Naive thymus-derived CD8-positive, alpha-beta T cell (primary cell): ENCODE measurements around the gene EMID1. TPM values are rescaled to one million over a fixed set of nuclear protein-coding genes. Genes with fewer than 3 reads are reported as not detected.
"Not testable (repeated sequence)": the region's sequence is repeated elsewhere in the genome, so short reads cannot be mapped to it uniquely, and the experiment has no call there.

Experiments
- ATAC-seq, 2 donors: fragments of 150-1000 bp; cut with Tn5 transposase in 1 of 2; sonication (Bioruptor Pico), chemical (Tn5 transposase) in 1 of 2; 1 replicate in 1 of 2; 2 replicates in 1 of 2; pipeline ENCODE4 v1.10.0; 2021; ENCODE audit warnings: mild to moderate bottlenecking in 2 of 2, moderate library complexity in 2 of 2
- POLR2A ChIA-PET: fragments of 350-600 bp; sonication (Branson Sonifier 250); formaldehyde crosslinking; loops from one replicate; lab custom pipeline; 2021; ENCODE audit warnings: antibody characterized with exemption; lab: Charles Lee
- DNase-seq, 10 donors: peaks; one replicate each; pipeline versions ENCODE4 v3.0.0 to v3.0.0-alpha.2; 2020 to 2022
- H3K27ac Mint-ChIP-seq, 10 donors: one replicate each; pipeline ENCODE4 v1.8.0; 2020 to 2022; ENCODE audit warnings: mild to moderate bottlenecking in 10 of 10, mixed read lengths in 10 of 10, moderate library complexity in 4 of 10, inconsistent platforms in 1 of 10
- H3K27me3 Mint-ChIP-seq, 5 donors: one replicate each; pipeline ENCODE4 v1.8.0; 2021 to 2022; ENCODE audit warnings: mixed read lengths in 5 of 5
- H3K36me3 Mint-ChIP-seq, 3 donors: one replicate each; pipeline ENCODE4 v1.8.0; 2020 to 2022; ENCODE audit warnings: mixed read lengths in 3 of 3, mild to moderate bottlenecking in 2 of 3, inconsistent platforms in 1 of 3
- H3K4me1 Mint-ChIP-seq, 4 donors: one replicate each; pipeline ENCODE4 v1.8.0; 2021 to 2022; ENCODE audit warnings: mixed read lengths in 4 of 4
- H3K4me3 Mint-ChIP-seq, 10 donors: one replicate each; pipeline ENCODE4 v1.8.0; 2020 to 2022; ENCODE audit warnings: mild to moderate bottlenecking in 10 of 10, mixed read lengths in 10 of 10, moderate library complexity in 6 of 10, inconsistent platforms in 1 of 10
- H3K9me3 Mint-ChIP-seq, 9 donors: one replicate each; pipeline ENCODE4 v1.8.0; 2020 to 2022; ENCODE audit warnings: mixed read lengths in 9 of 9, mild to moderate bottlenecking in 3 of 9, inconsistent platforms in 1 of 9, moderate library complexity in 1 of 9
- polyA plus RNA-seq, 3 donors: library from polyadenylated mRNA; unstranded; fragments of 300-500 nt; fragmentation: Illumina TruSeq; gene quantifications; one replicate each; pipeline ENCODE4 v1.2.3, GENCODE V29; 2021
- total RNA-seq, 8 experiments: library from RNA in 2 of 8; stranded (reverse) in 2 of 8; gene quantifications; one replicate each; pipeline ENCODE4 v1.2.3 and lab custom pipeline; 2021 to 2026

Gene EMID1
- total and polyA plus RNA-seq, 5 experiments from 2014 or later = not detected

DNA sequence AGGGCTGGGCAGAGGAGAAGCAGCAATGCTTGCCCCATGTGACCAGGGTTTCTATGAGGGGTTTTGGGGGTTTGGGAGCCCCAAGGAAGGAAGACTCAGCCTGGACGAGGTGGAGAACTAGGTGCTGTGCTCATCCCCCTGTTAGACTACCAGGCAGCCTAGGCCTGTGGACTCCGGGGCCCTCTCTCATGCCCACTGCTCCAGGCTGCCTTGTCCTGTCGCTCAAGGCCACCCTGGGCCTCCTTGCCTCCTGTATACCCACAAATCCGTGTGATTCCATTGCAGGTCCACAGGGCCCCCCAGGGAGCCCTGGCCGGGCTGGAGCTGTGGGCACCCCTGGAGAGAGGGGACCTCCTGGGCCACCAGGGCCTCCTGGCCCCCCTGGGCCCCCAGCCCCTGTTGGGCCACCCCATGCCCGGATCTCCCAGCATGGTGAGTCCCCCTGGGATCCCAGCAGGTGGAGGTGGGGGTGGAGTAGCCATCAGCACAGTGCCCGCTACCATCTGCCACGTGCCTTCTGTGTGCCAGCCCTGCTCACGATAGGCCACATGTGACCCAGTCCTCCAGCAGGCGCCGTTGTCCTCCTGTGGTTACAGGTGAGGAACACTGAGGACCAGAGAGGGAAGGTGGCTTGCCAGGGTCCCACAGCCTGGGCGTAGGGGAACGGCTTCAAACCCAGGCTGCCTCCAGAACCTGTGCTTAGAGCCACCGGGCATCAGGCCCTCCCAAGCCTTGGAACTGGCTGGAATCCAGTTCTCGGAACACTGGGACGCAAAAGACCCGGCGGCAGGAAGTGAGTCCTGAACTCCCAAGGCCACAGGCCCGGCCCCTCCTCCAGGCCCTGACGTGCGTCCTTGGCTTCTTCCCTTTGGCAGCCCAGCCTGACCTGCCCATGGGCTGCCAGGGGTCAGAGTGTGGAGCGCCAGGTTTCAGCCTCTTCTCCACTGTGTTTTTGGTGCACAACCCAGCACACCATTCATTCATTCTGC lies 26.6 kb downstream of the EMID1 start:
- Mint-ChIP-seq H3K4me3 (no peak overlapping the region), H3K27ac (no peak overlapping the region), H3K27me3 (peaks cover 0 to 5% (median 0%) of the 10 kb centered on the region in 5 donors), H3K36me3 (peaks cover 0 to 5% (median 0%) of the 10 kb centered on the region in 3 donors), H3K9me3 (peaks cover 0 to 10% (median 5%) of the 10 kb centered on the region in 9 donors), H3K4me1 (no peaks in the 10 kb centered on the region)
- no peak for ATAC-seq
- no peak for DNase-seq
- POLR2A ChIA-PET = no interaction called here

DNA sequence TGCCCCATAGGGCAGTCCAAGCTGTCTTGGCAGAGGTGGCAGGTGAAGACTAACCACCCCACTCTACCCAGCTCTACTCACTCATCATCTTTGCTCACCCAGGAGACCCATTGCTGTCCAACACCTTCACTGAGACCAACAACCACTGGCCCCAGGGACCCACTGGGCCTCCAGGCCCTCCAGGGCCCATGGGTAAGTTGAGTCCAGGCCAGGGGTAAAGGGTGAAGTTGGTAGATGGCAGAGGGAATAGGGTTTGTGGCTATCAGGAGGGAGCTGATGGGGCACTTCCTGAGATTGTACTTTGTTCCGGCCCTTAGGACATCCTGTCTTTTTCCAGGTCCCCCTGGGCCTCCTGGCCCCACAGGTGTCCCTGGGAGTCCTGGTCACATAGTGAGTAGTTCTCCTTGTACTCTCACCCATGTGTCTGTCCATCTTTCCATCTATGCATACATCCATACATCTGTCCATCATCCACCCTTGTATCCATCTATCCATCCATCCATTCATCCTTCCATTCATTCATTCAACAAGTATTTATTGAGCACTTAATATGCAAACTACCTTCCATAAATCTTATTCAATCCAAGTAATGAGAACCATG lies 27.7 kb downstream of the EMID1 start:
- Mint-ChIP-seq H3K27ac (peak overlapping the region in 1 of 10 donors; percentile 31), H3K36me3 (peaks cover 0 to 5% (median 0%) of the 10 kb centered on the region in 3 donors), H3K27me3 (peaks cover 0 to 5% (median 0%) of the 10 kb centered on the region in 5 donors), H3K4me1 (no peaks in the 10 kb centered on the region), H3K9me3 (peaks cover 0 to 10% (median 5%) of the 10 kb centered on the region in 9 donors), H3K4me3 (no peak overlapping the region)
- no peak for DNase-seq
- POLR2A ChIA-PET = no interaction called here
- no peak for ATAC-seq

DNA sequence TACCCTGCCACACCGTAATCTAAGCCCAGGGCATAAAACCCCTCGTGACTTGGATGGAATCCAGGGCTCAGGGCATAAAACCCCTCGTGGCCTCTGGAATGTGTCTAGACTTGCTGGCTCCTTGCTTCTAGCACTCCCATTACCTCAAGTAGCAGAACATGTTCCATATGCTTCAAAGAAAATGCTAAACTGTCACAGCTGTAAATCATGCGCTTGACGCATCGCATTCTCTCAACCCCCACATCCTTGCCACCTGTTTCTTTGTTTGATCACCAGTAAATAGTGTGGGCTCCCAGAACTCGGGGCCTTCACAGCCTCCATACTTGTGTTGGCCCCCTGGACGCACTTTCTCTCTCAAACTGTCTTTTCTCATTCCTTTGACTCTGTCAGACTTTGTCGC lies 34.8 kb downstream of the EMID1 start:
- H3K4me1 Mint-ChIP-seq, POLR2A ChIA-PET: not testable (repeated sequence)
- peaks cover 3 to 17% (median 12%) of the 10 kb centered on the region in 5 donors for H3K27me3 Mint-ChIP-seq

DNA sequence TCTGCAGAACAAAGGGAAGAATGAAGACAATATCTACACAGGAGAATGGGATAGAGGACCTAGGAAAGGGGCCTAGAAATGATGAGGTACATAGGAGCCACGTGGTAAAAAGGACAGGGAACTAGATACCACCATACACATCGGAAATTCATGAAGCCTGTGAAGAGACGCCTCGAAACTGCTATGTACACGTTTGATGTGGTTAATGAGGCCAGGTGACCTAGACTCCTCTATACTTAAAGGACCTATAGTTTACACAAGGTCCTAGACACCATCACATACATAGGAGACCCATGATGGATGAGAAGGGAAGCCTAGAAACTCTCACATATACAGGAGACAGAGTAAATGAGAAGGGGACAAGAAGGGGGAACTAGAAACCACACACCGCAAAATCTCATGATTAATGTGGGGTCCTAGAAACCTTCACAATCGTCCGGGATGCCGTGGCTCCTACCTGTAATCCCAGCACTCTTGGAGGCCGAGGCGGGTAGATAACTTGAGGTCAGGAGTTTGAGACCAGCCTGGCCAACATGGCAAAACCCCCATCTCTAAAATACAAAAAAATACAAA lies 38.3 kb downstream of the EMID1 start:
- peaks cover 0 to 5% (median 4%) of the 10 kb centered on the region in 3 donors for H3K36me3 Mint-ChIP-seq
- no peak for DNase-seq
- peaks cover 3 to 45% (median 17%) of the 10 kb centered on the region in 9 donors for H3K9me3 Mint-ChIP-seq
- no peak overlapping the region for H3K27ac Mint-ChIP-seq
- POLR2A ChIA-PET = no interaction called here
- ATAC-seq = no peak
- H3K4me1 Mint-ChIP-seq = peaks cover 0 to 8% (median 2%) of the 10 kb centered on the region in 4 donors
- no peak overlapping the region for H3K4me3 Mint-ChIP-seq
- peaks cover 3 to 18% (median 13%) of the 10 kb centered on the region in 5 donors for H3K27me3 Mint-ChIP-seq

More for the DNA sequence above, 34.8 kb downstream of the EMID1 start:
- H3K36me3 Mint-ChIP-seq, H3K27ac Mint-ChIP-seq, H3K4me3 Mint-ChIP-seq, DNase-seq, ATAC-seq: not testable (repeated sequence)
- H3K9me3 Mint-ChIP-seq = peaks cover 3 to 45% (median 17%) of the 10 kb centered on the region in 9 donors

DNA sequence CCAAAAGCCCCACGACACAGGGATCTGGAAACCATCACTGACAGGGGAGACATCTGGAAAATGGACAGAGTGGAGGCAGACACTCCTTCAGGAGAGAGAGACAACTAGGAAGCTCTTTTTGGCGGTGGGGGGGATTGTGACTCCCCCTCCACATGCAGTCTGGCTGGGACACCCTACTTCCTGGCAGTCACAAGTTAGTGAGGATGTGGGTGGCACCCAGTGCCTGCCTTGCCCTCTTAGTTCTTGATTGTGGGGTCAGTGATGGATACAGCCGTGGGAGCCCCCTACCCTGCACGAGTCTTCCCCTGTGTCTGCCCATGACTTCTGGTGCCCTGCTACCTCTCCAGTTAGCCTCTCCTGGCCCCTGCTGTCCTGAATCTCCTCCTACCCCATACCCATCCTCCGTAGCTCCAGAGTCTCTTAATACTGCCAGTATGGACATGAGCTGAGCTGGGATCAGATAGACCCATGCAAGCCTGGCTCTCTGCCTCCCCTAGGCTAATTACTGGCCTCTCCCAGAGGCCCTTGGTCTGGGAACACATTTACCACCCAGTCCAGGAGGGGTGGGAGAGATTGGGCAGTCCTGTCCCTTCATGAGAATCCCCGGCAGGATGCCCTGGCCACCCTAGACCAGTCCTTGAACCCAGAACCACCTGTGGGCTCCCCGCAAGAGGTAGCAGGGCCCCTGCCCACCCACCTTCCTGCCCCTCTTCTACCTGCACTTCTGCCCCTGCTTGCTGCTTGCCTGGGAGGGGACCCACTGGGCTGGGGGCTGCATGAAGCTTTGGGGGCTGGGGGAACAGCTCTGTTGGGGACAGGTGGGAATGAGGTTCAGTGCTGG lies 39.3 kb downstream of the EMID1 start:
- ATAC-seq (no peak), DNase-seq (no peak)
- Mint-ChIP-seq H3K4me3 (no peak overlapping the region), H3K27me3 (peaks cover 3 to 18% (median 13%) of the 10 kb centered on the region in 5 donors), H3K36me3 (peaks cover 0 to 5% (median 0%) of the 10 kb centered on the region in 3 donors), H3K9me3 (peaks cover 0 to 37% (median 11%) of the 10 kb centered on the region in 9 donors), H3K4me1 (peaks cover 0 to 8% (median 2%) of the 10 kb centered on the region in 4 donors), H3K27ac (peak overlapping the region in 1 of 10 donors; percentile 43)
- POLR2A ChIA-PET = no interaction called here

DNA sequence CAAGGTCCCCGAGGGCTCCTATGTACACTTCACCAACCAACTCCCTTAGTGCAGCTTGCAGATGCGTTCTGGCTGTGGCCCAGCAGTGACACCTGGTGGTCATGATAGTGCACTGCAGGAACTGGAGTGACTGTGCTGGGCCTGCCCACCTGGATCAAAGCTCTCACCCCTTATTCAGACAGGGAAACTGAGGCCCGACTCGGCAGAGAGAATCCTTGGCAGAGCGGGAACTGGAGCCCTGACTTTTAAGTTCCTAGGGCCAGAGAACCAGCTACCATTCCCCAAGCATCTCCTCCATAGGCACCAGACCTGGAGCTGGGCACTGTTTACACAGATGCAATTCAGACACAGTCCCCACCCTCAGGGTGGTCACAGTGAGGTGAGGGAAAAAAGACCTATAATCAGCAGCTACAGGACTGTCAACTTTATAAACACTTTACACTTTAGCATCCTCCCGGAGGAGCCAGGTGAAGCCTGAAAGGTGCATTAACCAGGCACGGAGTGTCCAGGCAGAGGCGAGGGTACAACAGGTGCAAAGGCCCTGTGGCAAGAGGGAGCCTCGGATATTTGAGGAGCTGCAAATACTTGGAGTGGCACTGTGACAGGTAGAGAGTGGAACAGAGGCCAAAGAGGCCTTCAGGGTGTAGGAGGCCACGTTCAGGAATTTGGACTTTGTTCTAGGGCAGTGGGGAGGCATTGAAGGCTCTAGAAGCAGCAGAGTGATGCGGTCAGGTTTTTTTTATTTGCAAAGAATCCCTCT lies 40.1 kb downstream of the EMID1 start:
- H3K9me3 Mint-ChIP-seq = peaks cover 0 to 29% (median 10%) of the 10 kb centered on the region in 9 donors
- no peak overlapping the region for H3K4me3 Mint-ChIP-seq
- ATAC-seq (peak; percentile 87 to 88), DNase-seq (peak; percentile 42 to 80 (median 60))
- peak overlapping the region in 1 of 10 donors; percentile 43 for H3K27ac Mint-ChIP-seq
- peaks cover 0 to 8% (median 2%) of the 10 kb centered on the region in 4 donors for H3K4me1 Mint-ChIP-seq
- peaks cover 0 to 5% (median 0%) of the 10 kb centered on the region in 3 donors for H3K36me3 Mint-ChIP-seq
- peaks cover 5 to 18% (median 13%) of the 10 kb centered on the region in 5 donors for H3K27me3 Mint-ChIP-seq
- POLR2A ChIA-PET = interaction anchor here (0.6 kb wide), 1 partner anchor 11 kb away, joined by 3 read pairs; no protein-coding TSS in a partner anchor

DNA sequence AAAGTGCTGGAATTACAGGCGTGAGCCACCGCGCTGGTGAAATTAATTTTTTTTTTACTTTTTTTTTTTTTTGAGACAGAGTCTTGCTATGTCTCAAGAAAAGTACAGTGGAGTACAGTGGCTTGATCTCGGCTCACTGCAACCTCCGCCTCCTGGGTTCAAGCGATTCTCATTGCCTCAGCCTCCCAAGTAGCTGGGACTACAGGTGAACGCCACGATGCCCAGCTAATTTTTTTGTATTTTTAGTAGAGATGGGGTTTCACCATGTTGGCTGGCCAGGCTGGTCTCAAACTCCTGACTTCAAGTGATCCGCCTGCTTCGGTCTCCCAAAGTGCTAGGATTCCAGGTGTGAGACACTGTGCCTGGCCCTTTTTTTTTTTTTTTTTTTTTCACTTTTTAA lies 42.2 kb downstream of the EMID1 start:
- H3K9me3 Mint-ChIP-seq, POLR2A ChIA-PET, H3K36me3 Mint-ChIP-seq, H3K27ac Mint-ChIP-seq, DNase-seq, H3K4me3 Mint-ChIP-seq, ATAC-seq, H3K4me1 Mint-ChIP-seq: not testable (repeated sequence)
- peaks cover 4 to 27% (median 13%) of the 10 kb centered on the region in 5 donors for H3K27me3 Mint-ChIP-seq

DNA sequence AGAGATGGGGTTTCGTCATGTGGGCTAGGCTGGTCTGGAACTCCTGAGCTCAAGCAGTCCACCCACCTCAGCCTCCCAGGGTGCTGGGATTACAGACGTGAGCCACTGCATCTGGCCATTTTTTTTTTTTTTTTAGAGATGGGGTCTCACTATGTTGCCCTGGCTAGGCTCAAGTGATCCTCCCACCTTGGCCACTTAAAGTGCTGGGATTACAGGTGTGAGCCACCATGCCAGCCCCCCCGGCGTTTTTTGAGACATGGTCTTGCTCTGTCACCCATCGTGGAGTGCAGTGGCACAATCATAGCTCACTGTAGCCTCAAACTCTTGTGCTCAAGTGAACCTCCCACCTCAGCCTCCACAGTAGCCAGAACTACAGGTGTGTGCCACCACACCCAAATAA lies 45.6 kb downstream of the EMID1 start:
- Mint-ChIP-seq H3K4me3 (no peak overlapping the region), H3K4me1 (peaks cover 0 to 2% (median 0%) of the 10 kb centered on the region in 4 donors), H3K9me3 (no peaks in the 10 kb centered on the region), H3K36me3 (no peaks in the 10 kb centered on the region), H3K27ac (no peak overlapping the region), H3K27me3 (peaks cover 0 to 10% (median 3%) of the 10 kb centered on the region in 5 donors)
- POLR2A ChIA-PET = no interaction called here
- no peak for DNase-seq
- ATAC-seq = no peak

DNA sequence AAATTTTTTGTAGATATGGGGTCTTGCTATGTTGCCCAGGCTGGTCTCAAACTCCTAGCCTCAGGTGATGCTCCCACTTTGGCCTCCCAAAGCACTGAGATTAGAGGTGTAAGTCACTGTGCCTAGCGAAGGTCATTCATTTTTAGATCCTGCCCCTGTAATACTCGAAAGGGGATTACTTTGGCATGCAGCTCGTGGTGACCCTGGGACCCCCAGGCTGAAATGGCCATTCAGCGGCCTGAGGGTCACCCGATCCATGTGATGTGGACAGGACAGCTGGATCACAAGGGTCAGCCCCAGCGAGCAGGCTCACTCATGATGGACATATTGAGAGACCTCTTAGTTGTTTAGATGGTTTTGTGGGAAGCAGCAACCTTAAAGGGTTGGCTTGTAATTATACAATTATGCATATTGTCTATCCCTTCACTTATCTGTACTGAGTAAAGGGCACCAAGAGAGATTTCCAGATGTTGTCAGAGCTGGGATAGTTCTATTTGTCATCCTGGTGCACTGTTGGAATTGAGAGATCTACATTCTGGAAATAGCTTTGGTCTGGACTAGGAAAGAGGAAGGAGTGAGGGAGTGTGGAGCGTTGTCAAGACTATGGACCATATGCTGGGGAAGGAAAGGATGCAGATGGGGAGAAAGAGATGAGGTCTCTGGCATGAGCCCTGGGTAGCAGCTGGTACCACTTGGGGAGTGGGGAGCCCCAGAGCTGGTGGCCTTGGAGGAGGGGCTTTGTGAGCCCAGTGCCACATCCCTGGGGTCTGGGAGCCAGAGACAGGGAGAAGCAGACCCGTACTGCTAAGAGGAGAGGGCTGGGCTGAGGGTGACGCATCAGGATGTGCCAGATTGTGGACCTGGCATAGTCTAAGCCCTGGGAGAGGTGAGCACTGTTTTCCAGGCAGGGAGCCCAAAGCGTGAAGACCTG lies 46.5 kb downstream of the EMID1 start:
- POLR2A ChIA-PET = no interaction called here
- Mint-ChIP-seq H3K27me3 (peaks cover 0 to 10% (median 3%) of the 10 kb centered on the region in 5 donors), H3K4me3 (no peak overlapping the region), H3K36me3 (no peaks in the 10 kb centered on the region), H3K4me1 (peaks cover 0 to 2% (median 0%) of the 10 kb centered on the region in 4 donors), H3K27ac (no peak overlapping the region), H3K9me3 (no peaks in the 10 kb centered on the region)
- no peak for ATAC-seq
- no peak for DNase-seq

DNA sequence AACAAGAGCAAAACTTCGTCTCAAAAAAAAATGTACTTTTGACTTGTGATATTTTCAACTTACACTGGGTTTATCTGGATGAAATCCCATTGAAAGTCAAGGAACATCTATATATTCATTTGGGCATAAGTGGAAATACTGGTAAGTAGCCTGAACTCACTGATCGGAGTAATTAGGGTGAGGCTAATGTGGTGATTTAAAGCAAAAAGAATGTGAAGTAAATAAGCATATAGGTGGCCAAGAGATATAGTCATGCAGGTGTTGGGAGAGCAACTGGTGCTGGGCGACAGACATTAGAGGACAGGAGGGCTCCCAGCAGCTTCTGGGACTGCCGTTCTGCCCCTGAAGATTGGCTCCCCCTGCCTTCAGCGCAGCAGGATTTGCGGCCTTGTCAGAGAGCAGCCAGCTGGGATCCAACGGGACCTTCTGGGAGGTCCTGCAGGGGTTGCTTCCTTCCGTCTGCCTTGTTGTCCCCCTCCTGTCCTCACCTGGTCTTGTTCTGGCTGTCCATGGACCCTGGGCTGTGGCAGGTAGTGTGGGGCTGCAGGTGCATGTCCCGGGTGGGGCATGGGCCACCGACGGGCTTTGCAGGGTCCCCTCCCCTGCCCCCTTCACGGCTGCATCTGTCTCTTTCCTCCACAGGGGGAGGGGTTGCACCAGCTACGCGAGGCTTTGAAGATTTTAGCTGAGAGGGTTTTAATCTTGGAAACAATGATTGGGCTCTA lies 48.0 kb downstream of the EMID1 start:
- Mint-ChIP-seq H3K36me3 (no peaks in the 10 kb centered on the region), H3K9me3 (no peaks in the 10 kb centered on the region), H3K4me1 (peaks cover 2 to 6% (median 3%) of the 10 kb centered on the region in 4 donors), H3K4me3 (no peak overlapping the region), H3K27ac (no peak overlapping the region), H3K27me3 (peaks cover 0 to 10% (median 3%) of the 10 kb centered on the region in 5 donors)
- DNase-seq = no peak
- POLR2A ChIA-PET = no interaction called here
- ATAC-seq = no peak
